AG04449 (cell line): ENCODE results near the gene LIMS1.

Experiments used
- CTCF ChIA-PET: fragments of 350-600 bp; formaldehyde crosslinking; extraction: SDS; loops from one replicate; lab custom pipeline; 2021; ENCODE audit warnings: antibody characterized with exemption; lab: Yijun Ruan, JAX
- POLR2A ChIA-PET: fragments of 400-600, 350-600 bp; formaldehyde crosslinking; extraction: SDS; loops from one replicate; lab custom pipeline; 2020; ENCODE audit warnings: antibody characterized with exemption, inconsistent platforms; lab: Yijun Ruan, JAX
- DNase-seq: peaks from one replicate; pipeline ENCODE4 v3.0.0-alpha.2; 2010; ENCODE audit warnings: low read depth, low spot score
- H3K4me3 ChIP-seq: 2 replicates; pipeline ENCODE4 v1.5.1; 2011; ENCODE audit warnings: low read depth, mild to moderate bottlenecking, control low read depth, low read length
- TF ChIP-seq, protein P1 (sequence below): IDR thresholded peaks from one replicate; pipeline ENCODE4 v1.5.1; 2011; ENCODE audit warnings: mild to moderate bottlenecking, moderate library complexity, low read length, control low read depth, inconsistent platforms; ENCODE audit not compliant: insufficient read depth; ENCODE audit errors: missing control alignments

Gene LIMS1

DNA sequence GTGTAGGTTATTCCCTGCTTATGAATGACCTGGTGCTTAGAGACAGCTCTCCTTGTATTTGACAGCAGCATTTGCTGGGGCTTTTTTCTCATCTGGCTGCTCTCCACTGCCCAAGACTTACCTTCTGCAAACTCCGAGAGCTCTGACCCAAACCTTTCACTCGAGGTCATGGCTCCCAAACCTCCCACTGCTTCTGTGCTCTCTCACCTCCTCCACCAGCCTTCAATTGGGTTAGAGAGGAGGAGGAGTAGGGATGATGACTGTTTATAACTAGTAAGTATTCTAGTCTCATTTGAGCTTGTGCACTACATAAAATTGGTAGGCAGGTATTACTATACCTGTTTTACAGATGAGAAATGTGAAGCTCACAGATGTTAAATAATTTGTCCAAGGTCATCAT, 40.1 kb downstream of the LIMS1 start:
- TF ChIP-seq, protein P1, sequence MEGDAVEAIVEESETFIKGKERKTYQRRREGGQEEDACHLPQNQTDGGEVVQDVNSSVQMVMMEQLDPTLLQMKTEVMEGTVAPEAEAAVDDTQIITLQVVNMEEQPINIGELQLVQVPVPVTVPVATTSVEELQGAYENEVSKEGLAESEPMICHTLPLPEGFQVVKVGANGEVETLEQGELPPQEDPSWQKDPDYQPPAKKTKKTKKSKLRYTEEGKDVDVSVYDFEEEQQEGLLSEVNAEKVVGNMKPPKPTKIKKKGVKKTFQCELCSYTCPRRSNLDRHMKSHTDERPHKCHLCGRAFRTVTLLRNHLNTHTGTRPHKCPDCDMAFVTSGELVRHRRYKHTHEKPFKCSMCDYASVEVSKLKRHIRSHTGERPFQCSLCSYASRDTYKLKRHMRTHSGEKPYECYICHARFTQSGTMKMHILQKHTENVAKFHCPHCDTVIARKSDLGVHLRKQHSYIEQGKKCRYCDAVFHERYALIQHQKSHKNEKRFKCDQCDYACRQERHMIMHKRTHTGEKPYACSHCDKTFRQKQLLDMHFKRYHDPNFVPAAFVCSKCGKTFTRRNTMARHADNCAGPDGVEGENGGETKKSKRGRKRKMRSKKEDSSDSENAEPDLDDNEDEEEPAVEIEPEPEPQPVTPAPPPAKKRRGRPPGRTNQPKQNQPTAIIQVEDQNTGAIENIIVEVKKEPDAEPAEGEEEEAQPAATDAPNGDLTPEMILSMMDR, result no peak
- no peak overlapping the region for H3K4me3 ChIP-seq
- CTCF ChIA-PET, result interaction anchor here (0.9 to 7.4 kb wide), 6 partner anchors 9 to 227 kb away, joined by 3 to 91 read pairs (median 4); no protein-coding TSS in a partner anchor
- POLR2A ChIA-PET, result interaction anchor here (1.5 to 1.6 kb wide), 2 partner anchors 39 to 41 kb away, joined by 5 to 8 read pairs; partner anchors contain the start of gene LIMS1
- DNase-seq, result no peak

DNA sequence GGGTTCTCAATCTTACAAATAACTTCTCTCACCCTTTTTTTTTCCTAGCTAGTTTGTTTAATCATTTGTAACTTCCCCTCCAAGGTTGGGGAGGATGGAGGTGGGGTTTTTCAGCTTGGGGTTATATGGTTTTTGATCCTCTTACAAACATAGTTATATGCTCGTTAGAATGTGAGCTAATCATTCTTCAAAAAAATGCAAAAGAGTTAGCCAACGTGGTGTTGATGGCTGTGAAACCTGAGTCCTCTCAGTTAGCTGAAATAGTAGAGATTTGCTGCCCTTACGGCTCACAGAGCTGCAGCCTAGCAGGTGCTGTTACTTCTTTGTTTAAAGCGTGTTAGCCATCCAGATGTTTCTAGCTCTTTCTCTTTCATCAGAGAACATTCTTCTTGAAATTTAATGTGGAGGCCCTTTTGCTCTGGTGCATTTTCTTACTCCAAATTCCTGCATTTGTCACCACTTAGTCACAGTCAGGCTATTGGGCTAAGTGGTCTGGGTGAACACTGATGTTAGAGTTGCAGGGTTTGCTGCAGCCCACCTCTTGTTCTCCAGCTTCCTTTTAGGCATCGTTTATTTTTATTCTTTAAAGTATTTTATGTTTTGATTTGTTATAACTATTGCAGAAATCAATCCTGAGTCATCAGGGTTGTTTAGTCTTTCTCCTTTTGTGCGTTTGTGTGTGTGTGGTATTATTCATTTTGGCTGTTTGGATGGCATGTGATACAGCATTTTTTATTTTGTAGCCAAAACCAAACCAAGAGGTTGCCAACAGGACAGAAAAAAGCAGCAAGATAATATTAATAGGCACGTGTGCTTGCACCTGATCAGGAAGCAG, 41.1 kb downstream of the LIMS1 start:
- ChIA-PET POLR2A (interaction anchor here (1.5 to 2.1 kb wide), 3 partner anchors 19 to 42 kb away, joined by 5 to 11 read pairs (median 8); partner anchors contain the start of gene LIMS1), CTCF (interaction anchor here (1.0 to 7.4 kb wide), 4 partner anchors 10 to 228 kb away, joined by 3 to 91 read pairs (median 6); no protein-coding TSS in a partner anchor)
- TF ChIP-seq, protein P1, result no peak
- DNase-seq, result no peak
- H3K4me3 ChIP-seq, result no peak overlapping the region

DNA sequence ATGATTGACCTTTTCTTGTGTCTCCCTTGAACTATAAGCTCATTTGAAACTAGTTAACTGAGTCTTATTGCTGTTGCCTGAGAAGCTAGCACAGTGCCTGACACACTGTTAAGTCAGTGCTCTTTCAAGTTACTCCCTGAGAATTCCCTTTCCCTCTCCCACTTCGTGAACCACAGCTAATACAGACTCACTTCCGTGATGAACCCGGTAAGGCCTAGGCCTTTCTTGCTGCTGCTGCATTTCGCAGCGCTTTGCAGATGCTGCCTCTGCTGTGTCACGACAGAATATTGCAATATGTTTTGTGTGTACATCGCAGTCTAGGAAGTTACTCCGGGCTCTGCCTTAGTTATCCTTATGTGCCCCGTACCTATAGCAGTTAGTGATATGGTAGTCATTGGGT, 42.8 kb downstream of the LIMS1 start:
- TF ChIP-seq, protein P1, result no peak
- DNase-seq, result no peak
- ChIA-PET CTCF (interaction anchor here (1.6 kb wide), 1 partner anchor 13 kb away, joined by 4 read pairs; no protein-coding TSS in a partner anchor), POLR2A (no interaction called here)
- H3K4me3 ChIP-seq, result no peak overlapping the region

DNA sequence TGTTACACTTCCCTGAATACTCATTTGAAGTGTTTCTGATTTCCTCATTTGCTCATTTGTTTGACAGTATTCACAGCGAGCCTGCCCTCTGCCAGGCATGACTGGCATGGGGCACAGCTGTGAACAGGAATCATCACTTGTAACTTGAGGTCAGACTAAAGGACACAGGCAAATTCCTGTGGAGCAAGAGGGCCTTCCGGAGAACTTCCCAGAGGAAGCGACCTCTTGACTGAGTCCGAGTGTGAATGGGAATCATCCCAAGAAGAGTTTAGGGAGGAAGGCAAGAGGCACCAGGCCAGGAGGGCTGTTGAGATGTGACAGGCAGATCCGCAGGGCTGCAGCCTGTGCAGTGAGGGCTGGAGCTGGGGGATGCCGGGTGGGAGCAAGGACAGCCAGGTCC, 45.4 kb downstream of the LIMS1 start:
- CTCF ChIA-PET, result interaction anchor here (1.0 kb wide), 1 partner anchor 57 kb away, joined by 3 read pairs; no protein-coding TSS in a partner anchor
- POLR2A ChIA-PET, result no interaction called here
- no peak overlapping the region for H3K4me3 ChIP-seq
- TF ChIP-seq, protein P1, result no peak
- no peak for DNase-seq

DNA sequence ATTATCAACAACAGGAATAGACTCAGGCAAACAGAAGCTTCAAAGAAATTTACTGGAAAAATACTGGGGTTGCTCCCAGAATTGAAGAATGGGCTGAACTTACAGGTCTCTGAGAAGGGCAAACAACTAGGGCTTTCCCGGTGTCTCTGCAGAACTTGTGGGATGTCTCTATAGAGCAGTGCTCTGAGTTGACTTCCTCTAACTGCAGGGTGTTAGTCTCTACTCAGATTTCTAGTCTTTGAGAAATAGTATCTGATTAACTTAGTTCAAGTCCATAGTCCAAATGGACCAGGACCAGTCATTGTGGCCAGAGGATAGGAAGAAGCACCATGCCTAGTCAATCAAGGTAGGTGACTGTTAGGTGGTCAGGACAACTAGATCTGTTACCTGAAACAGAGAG, 45.8 kb downstream of the LIMS1 start:
- POLR2A ChIA-PET, result interaction anchor here (0.6 kb wide), 1 partner anchor 25 kb away, joined by 3 read pairs; no protein-coding TSS in a partner anchor
- TF ChIP-seq, protein P1, result no peak
- H3K4me3 ChIP-seq, result no peak overlapping the region
- CTCF ChIA-PET, result interaction anchor here (1.0 kb wide), 1 partner anchor 56 kb away, joined by 3 read pairs; no protein-coding TSS in a partner anchor
- no peak for DNase-seq
